ENCODE measurements around the gene PLEKHM3. TPM values are rescaled to one million over a fixed set of nuclear protein-coding genes. Genes with fewer than 3 reads are reported as not detected.

Gene PLEKHM3
- total RNA-seq, 4 donors from 2014 or later, result 5.6 to 8.8 (median 6.8) TPM

GRCh38 chr2:207865210-207865609 is 160.1 kb downstream of the PLEKHM3 start:
- H3K27ac ChIP-seq, result no peak overlapping the region
- no peaks in the 10 kb centered on the region for H3K9me3 ChIP-seq
- intact Hi-C loops (cut with DNase I; ENCODE audit: low total_unique reads), result no loop called here
- in situ Hi-C loops (cut with MboI; ENCODE audit: low sequenced_read_pairs in 4 of 4), result no loop called here
- H3K36me3 ChIP-seq, result no peaks in the 10 kb centered on the region
- no peak for ATAC-seq
- no peak for TF ChIP-seq CTCF (IDR thresholded peaks at IDR 0.05 in 4 of 5, conservative IDR thresholded peaks at IDR 0.05 in 1 of 5)
- TF ChIP-seq POLR2A (IDR thresholded peaks at IDR 0.05), result no peak
- peaks cover 3 to 8% of the 10 kb centered on the region in 2 donors for H3K4me1 ChIP-seq
- no peak for DNase-seq
- no peaks in the 10 kb centered on the region for H3K27me3 ChIP-seq
- no peak overlapping the region for H3K4me3 ChIP-seq

- H3K27me3 ChIP-seq, result no peaks in the 10 kb centered on the region
- no peak for DNase-seq
- no peak overlapping the region for H3K4me3 ChIP-seq
- intact Hi-C loops (cut with DNase I; ENCODE audit: low total_unique reads) (no loop called here), in situ Hi-C loops (cut with MboI; ENCODE audit: low sequenced_read_pairs in 4 of 4) (no loop called here)
- ATAC-seq, result no peak
- no peak overlapping the region for H3K27ac ChIP-seq
- TF ChIP-seq POLR2A (IDR thresholded peaks at IDR 0.05) (no peak), CTCF (IDR thresholded peaks at IDR 0.05 in 4 of 5, conservative IDR thresholded peaks at IDR 0.05 in 1 of 5) (no peak)
- no peaks in the 10 kb centered on the region for H3K9me3 ChIP-seq
- H3K4me1 ChIP-seq, result no peaks in the 10 kb centered on the region
- no peaks in the 10 kb centered on the region for H3K36me3 ChIP-seq
Observed at GRCh38 chr2:207863345-207863744, 162.0 kb downstream of the PLEKHM3 start.

GRCh38 chr2:207861789-207862188 is 163.5 kb downstream of the PLEKHM3 start:
- H3K4me1 ChIP-seq, result no peaks in the 10 kb centered on the region
- H3K9me3 ChIP-seq, result no peaks in the 10 kb centered on the region
- ATAC-seq (no peak), DNase-seq (no peak)
- H3K27me3 ChIP-seq, result no peaks in the 10 kb centered on the region
- no peak overlapping the region for H3K4me3 ChIP-seq
- H3K27ac ChIP-seq, result no peak overlapping the region
- intact Hi-C loops (cut with DNase I; ENCODE audit: low total_unique reads) (no loop called here), in situ Hi-C loops (cut with MboI; ENCODE audit: low sequenced_read_pairs in 4 of 4) (no loop called here)
- no peak for TF ChIP-seq CTCF (IDR thresholded peaks at IDR 0.05 in 4 of 5, conservative IDR thresholded peaks at IDR 0.05 in 1 of 5)
- TF ChIP-seq POLR2A (IDR thresholded peaks at IDR 0.05), result no peak
- H3K36me3 ChIP-seq, result no peaks in the 10 kb centered on the region

GRCh38 chr2:207860685-207861084 is 164.6 kb downstream of the PLEKHM3 start:
- Histone ChIP-seq H3K27me3 (no peaks in the 10 kb centered on the region), H3K27ac (no peak overlapping the region), H3K36me3 (no peaks in the 10 kb centered on the region), H3K4me1 (no peaks in the 10 kb centered on the region), H3K9me3 (no peaks in the 10 kb centered on the region), H3K4me3 (no peak overlapping the region)
- in situ Hi-C loops (cut with MboI; ENCODE audit: low sequenced_read_pairs in 4 of 4) (no loop called here), intact Hi-C loops (cut with DNase I; ENCODE audit: low total_unique reads) (no loop called here)
- ATAC-seq (no peak), DNase-seq (no peak)
- no peak for TF ChIP-seq CTCF (IDR thresholded peaks at IDR 0.05 in 4 of 5, conservative IDR thresholded peaks at IDR 0.05 in 1 of 5)
- TF ChIP-seq POLR2A (IDR thresholded peaks at IDR 0.05), result no peak

- Histone ChIP-seq H3K36me3 (no peaks in the 10 kb centered on the region), H3K27me3 (no peaks in the 10 kb centered on the region), H3K9me3 (no peaks in the 10 kb centered on the region), H3K4me1 (no peaks in the 10 kb centered on the region), H3K4me3 (no peak overlapping the region), H3K27ac (no peak overlapping the region)
- DNase-seq, result no peak
- intact Hi-C loops (cut with DNase I; ENCODE audit: low total_unique reads), result no loop called here
- no peak for ATAC-seq
- in situ Hi-C loops (cut with MboI; ENCODE audit: low sequenced_read_pairs in 4 of 4), result no loop called here
- TF ChIP-seq CTCF (IDR thresholded peaks at IDR 0.05 in 4 of 5, conservative IDR thresholded peaks at IDR 0.05 in 1 of 5) (no peak), POLR2A (IDR thresholded peaks at IDR 0.05) (no peak)
Observed at GRCh38 chr2:207855591-207855990, 169.7 kb downstream of the PLEKHM3 start.

All from gastrocnemius medialis (tissue), 4 donors.